NCI-H345 treated with DMSO at 0.1 percent for 48 hours (cell line): ENCODE measurements around the gene OGFR.

Experiments used
- DNase-seq: peaks from one replicate; lab custom pipeline; 2025; ENCODE audit not compliant: unreplicated experiment; lab: John Stamatoyannopoulos, UW

Gene OGFR

DNA sequence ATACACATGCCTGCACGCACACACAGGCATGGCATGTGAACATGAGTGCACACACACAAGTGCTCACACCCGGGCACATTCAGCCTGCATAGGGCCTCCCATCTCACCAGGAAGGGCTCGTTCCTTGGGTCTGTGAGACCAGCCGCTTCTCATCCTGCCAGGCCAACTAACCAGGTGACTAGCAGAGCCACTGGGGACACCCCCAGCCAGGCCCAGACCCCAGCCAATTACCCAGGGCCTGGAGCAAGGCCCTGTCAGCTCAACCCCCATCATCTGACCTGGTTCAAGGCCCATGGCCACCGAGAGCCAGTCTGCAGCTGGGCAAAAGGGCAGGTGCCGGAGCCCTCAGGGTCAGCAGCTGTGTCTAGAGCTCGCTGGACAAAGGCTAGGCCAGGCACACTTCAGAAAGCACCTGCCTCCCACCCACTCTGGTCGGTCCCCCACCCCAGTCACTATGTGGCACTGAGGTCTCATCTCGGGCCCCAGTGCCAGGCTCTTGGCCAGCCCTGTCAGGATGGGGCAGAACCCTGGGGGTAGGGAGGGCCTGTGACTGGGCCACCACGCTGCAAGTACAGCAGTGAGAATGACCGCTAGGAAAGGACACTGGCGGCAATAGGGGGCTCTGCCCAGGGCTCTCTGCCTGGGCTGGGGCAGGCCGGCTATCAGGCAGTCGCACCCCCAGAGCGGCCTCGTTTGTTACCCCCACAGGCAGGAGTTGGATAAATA is 35.1 kb upstream of the OGFR start:
- DNase-seq: no peak

DNA sequence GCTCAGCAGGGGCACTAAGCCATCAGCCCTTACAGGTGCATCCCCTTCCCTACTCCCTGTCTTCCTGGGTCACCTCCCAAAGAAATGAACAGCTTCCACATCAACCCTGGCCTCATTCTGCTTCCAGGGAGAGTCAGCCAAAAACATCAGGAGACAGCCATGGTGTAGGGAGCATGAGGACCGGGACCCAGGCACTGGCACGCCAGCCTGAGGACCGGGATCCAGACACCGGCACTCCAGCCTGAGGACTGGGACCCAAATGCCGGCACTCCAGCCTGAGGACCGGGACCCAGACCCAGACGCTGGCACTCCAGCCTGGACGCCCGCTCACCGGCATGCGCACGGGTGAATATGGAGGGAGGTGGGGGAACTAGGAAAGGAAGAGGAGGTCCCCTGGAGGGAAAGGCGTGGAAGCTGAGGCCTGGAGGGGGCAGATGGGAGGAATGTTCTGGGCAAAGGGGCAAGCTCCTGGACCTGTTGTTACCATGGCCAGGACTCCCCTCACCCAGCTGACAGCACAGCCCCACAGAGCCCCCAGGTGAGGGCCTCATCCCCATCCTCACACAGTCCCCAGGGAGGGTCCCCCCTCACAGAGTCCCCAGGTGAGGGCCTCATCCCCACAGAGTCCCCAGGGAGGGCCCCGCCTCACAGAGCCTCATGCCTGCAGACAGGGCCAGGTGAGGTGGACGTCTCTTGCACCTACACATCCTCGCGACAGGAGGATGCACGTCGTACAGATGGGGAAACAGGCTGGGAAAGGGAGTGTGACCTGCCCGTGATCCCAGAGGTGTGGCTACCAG is 34.3 kb upstream of the OGFR start:
- DNase-seq: no peak

DNA sequence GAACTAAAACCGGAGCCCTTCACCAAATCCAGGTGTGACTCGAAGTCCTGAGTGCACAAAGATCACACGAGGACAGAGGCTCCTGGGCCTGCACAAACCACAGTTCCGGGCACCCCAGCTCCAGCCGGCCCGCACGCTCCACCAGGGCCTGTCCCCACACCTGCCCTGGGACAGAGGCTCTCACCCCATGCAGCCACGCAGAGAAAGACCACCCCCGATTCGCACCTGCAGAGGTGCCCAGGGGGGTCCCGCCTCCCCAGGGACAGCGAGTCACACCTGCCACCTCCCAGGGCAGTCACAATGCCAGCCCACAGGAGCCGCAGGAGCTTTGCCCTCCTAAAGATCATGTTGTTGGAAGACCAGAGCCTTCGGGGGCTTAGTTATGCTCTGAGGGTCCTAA is 33.7 kb upstream of the OGFR start:
- DNase-seq: no peak

DNA sequence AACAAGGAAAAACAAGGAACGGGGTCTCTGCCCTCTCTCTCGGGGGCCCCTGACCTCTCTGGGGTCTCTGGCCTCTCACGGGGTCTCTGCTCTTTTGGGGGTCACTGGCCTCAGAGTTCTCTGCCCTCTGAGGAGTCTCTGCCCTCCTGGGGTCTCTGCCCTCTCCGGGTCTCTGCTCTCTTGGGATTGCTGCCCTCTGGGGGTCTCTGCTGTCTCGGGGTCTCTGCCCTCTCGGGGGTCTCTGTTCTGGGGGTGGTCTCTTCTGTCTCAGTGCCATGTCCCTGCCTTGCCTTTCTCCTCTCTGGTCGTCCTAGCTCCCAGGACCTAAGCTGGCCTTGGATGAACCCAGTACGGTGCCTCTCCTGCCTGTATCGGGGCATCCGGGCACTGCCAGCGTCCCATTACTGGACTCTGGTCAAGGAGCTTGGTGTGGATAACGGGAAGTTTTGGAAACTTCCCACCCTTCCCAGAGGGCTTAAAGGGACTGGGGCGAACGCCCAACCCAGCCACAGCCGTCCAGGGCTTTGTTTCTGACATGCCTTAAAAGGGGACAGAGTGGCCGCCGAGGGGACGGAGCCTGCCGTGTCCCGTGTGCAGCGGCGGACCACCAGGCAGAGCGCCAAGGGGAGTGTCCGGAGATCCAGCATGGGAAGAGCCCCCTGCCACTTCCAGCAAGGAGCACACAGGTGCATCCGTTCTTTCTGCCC is 33.1 kb upstream of the OGFR start:
- DNase-seq: no peak

DNA sequence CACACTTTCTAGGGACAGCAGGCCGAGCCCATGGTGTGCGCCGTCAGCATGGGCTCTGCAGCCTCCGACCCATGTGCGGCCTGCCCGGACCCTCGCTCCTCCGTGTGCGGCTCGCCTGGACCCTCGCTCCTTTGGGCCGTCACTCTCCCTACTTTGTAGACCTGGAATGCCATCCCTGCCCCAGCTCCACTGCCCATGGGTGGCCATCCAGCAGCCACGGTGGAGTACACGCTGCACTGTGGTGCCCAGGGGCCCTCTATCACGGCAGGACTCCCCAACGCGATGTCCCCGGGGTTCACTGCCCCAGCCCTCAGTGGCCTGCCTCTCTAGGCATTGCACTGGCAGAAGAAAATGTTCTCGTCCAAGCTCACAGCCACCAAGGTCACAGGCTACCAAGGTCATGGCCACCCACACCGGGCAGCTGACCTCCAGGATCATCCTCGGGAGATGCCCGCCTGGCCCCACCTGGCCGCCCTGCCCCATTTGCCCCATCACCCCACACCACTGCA is 32.5 kb upstream of the OGFR start:
- no peak for DNase-seq

DNA sequence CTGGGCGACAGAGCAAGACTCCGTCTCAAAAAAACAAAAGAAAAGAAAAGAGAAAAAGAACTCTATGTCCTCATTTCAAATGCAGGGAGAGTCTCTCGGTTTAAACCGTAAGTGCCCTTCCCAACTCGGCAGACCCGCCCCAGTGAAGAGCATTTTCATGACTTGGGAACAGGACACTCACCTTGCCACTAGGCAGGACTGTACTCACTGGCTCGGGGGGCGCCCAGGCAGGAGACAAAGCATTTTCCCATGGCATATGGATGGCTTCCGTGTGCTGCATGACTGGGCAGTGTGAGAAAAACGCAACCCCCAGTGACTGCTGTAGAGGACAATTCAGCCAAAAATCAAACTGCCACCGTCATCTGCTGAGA is 32.0 kb upstream of the OGFR start:
- DNase-seq: no peak

DNA sequence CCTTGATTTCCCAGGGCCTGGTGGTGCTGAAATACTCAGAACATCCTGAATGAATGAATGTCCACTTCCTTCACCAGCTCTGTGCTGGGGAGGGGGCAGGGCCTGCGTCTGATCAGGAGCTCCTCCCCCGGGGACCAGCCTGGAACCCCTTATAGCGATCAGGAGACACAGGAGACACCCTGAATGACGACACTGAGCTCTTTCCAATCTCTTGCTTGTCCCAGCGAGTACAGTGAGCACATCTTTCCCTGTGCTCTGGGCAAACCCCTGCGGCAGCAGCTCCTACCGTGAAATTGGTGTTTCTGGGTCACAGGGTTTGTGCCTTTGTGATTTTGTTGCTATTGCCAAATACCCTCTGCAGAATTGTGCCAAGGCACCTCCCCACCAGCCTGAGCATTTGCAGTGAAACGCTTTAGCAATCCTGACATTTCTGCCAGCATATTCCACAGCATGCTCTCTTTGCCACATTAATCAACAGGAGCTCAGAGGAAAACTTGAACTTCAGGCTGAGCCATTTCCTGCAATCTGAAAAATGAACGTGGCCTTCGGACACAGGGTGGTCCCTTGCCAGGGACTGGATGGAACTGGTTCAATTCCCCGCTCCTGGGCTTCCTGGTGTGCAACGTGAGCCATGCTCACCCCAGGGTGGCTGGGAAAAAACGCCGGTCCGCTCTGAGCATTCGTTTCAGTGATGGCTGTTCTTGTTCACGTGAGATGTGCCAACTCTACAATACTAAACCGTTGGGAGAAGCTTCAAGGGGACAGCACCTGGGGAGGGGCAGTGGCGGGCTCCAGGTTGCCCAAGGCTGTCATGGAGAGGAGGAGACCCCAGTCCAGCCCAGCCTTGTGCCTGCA is 31.4 kb upstream of the OGFR start:
- DNase-seq: peak; percentile 93

DNA sequence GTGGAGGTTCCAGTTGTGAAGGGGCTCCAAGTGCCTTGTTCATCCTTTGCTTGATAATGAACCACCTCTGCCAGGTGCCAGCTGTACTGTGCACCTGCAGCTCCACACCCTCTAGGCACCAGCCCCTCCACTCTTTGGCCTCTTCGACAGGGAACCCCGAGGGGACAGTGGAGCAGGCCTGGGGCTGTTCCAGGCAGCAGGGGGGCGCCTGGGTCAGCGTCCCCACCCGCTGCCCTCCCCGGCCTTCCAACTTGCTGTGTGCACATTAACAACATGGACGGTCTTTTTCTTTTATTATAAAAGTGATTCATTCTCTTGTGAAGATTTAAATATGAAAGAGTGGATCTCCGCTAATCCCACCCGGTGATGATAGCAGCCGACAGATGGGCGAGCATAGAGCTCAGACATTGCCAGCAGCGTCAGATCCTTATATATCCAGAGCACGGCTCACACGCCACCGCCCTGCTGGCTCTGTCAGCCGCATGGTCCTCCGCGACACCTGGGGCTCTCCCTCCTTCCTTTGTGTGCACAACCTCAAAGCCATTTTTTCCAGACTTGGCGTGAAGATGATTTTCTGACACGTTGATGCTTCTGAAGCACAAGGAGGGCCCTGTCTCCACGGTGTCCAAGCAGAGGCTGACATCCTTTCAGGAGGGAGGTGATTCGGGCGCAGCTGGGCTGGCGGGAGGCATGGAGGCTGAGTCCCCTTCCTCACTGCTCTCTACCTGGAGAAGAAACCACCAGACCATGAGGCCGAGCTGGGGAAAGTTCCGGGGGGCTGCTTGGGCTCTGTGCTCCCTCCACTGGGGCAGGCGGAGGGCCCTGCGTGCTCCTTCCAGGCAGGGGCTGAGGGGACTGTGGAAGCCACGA is 30.6 kb upstream of the OGFR start:
- peak; percentile 93 for DNase-seq

DNA sequence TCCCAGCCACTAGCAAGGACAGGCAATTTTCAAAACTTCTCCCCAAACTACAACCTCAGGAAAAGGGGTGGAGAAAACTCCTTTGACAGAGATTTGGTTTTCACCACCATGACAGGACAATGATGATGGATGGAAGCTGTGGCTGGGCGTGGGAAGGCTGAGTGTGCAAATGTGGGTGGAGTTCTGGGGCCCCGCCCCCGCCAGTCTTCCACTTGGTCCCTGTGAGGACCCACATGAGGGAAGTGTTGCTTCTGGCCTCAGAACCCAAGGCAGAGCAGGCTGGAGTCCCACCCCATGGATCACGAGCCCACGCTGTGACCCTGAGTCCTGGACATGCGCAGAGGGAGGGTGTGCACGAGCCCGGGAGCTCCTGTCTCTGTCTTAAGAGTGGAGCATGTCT is 29.9 kb upstream of the OGFR start:
- DNase-seq: no peak

DNA sequence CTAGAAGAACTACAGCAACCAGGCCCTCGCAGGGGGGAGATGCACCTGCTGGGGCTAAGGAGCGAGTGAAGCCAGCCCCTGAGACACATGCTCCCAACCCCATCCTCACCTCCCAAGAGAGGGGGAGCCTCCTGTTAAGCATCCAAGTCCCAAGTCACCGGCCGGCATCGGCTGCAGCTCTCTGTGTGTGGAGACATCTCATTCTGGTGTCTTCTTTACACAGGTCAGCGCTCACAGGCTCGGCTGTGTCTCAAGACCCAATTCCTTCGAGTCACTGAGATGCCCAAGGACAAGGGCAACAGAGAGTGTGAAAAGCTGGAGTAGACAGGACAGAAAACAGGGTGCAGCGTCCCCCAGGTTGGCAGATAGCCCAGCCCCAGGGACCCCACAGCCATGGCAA is 29.4 kb upstream of the OGFR start:
- DNase-seq: no peak

DNA sequence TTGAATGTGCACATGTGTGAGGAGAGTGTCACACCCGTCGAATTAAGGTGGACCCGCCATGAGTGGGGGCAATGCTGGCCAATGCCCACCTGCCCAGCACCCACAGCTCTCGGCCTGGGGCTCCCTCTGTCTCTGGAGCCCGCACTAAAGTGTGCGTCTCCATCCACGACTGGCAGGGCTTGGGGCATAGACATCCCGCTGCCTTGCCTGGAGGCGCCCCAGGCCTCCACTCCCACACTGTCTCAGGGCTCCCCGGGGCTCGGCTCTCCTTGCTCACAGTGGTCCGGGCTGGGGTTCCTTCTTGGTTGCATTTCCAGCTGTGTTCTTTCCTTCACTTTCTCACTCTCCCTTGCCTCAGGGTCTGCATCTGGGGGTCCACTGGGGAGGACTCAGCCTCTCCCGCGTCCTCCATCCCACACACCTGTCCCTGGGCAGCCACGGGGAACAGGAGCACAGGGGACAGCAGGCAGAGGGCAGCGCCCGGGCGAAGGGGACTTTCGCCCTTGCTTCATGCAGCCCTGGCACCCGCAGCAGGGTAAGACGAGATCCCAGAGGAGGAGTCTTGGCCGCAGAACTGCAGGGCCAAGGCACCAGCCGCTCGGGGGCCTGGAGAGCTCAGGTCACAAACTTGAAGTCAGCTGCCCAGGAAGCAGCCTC is 28.5 kb upstream of the OGFR start:
- no peak for DNase-seq

DNA sequence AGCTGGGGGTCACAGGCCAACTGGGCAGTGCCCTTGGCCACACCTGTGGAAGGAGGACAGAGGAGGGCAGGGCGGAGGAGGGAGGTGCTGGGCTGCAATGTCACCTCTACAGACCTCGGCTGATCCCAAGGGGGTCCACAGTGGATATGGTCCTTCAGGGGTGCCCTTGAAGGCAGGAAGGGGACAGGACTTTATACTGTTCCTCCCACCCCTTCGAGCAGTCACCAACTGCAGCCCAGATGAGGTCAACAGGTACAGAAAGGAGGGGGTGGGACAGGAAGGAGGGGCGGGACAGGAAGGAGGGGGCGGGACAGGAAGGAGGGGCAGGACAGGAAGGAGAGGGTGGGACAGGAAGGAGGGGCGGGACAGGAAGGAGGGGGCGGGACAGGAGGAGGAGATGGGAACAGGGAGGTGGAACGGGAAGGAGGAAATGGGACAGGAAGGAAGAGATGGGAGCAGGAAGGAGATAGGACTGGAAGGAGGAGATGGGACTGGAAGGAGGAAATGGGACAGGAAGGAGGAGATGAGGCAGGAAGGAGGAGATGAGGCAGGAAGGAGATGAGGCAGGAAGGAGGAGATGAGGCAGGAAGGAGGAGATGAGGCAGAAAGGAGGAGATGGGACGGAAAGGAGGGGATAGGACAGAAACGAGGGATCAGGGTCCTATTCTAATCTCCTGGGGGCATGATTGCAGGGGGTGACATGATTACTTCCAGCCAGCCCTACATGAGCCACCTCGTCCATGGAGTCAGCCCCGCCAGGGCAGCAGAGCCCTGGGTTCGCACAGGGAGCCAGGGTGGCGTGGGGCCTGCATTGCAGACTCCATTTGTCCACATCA is 27.7 kb upstream of the OGFR start:
- DNase-seq: no peak

DNA sequence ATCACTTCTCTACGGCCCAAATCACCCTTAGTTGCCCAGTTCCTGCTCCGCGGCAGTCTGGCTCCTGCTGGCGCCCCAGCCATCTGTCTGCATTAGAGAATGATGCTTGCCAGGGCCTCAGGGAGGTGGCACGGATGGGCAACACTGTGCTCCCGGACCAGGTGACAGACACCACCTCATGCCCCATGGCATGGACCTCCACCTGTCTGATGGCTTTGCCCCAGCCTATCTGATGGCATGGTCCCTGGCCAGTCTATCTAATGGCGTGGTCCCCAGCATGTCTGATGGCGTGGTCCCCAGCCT is 27.2 kb upstream of the OGFR start:
- DNase-seq: no peak

DNA sequence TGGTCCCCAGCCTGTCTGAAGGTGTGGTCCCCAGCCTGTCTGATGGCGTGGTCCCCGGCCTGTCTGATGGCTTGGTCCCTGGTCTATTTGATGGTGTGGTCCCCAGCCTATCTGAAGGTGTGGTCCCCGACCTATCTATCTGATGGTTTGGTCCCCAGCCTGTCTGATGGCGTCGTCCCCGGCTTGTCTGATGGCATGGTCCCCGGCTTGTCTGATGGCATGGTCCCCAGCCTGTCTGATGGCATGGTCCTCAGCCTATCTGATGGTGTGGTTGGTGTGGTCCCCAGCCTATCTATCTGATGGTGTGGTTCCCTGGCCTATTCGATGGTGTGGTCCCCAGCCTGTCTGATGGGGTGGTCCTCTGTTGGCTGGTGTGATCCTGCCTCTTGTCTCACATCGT is 26.6 kb upstream of the OGFR start:
- DNase-seq: no peak

DNA sequence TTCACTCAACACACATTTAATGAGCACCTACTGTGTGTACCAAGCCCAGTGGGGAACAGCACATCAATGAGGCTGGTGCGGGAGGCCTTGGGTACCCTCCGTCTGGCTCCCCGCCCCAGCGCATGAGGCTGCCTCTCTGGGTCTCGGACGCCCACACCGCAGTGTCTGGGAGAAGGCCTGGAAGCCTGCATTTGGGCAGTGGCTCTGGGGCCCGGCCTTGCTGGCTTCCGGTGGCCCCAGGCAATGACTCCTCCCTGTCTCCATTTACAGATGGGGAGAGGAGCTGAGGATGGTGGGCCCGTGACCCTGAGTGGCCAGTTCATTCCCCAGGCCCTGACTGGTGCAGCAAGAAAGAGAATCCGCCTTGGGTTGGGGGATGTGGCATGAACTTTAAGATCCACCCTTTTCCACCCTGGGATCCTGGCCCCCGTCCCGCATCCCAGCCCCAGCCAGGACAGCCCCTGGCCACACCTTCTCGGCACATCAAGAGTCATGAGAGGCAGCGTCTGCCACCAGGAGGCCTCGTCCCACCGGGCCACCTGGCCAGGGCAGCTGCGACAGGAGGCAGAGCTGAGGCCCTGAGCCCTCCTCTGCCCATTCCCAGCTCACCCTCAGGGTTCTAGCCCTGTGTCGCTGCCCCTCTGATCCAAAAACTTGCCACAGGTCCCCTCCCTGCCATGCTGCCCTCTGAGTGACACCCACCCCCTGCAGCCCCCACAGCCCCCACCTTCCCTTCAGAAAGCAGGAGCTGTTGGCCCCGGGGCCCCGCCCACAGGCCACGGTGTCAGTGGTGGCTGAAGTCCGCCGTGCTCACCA is 25.8 kb upstream of the OGFR start:
- no peak for DNase-seq

DNA sequence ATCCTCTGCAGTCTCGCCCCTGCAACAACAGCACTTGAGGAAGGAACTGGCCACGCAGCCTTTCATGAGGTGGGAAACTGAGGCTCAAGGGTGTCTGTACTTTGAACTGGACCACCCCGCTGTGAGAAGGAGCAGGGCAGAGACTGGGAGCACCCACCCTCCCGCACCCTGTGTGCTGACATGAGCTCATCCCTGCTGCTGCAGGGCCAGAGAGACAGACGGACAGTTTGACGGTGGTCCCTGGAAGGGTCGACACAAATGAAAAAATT is 25.3 kb upstream of the OGFR start:
- no peak for DNase-seq

DNA sequence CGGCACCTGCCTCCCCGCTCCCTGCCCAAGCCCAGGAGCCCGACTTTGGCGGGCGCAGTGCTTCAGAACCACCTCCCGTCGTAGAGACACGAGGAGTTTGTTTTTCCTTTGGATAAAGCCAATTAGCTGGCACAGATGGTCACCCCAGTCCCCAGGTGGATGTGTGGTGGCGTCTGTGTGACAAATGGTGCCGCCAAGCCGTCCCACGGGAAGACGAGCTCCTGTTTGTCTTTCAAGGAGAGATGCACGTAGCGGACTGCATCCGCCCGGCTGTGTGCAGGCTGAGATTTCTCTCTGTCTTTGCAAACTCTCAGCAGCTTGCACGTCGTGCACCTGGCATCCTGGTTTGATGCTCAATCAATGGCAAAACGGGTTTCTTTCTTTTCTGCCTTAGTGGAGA is 24.4 kb upstream of the OGFR start:
- DNase-seq: no peak

DNA sequence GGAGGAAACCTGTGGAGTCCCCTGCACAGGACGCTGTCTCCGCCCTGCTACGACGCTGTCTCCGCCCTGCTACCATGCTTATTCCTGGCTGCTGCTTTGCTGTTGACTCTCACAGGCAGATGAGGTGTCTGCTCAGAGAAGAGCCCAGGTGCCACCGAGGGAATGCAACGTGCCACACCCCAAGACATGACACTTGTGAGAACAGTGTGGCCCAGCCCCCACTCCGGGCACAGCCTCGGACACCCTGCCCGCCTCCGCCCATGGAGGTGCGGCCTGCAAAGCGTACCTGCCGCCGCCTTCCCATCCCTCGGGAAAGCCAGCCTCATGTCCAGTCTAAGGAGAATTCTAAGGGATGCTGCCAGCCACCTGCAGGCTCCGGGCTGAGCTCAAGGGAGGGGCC is 23.9 kb upstream of the OGFR start:
- no peak for DNase-seq
